K562 (cell line): ENCODE data around the gene XPNPEP1.

Experiments used
- CTCF ChIP-seq, 3 experiments: IDR thresholded peaks in 2 of 3; conservative IDR thresholded peaks in 1 of 3; 2 replicates each; pipeline ENCODE4 v1.5.1; 2011 to 2012; ENCODE audit warnings: low read length in 3 of 3, mild to moderate bottlenecking in 3 of 3, control low read depth in 2 of 3, improper control_type of control experiment in 1 of 3, inconsistent platforms in 1 of 3, low read depth in 1 of 3, mixed read lengths in 1 of 3, moderate library complexity in 1 of 3; ENCODE audit not compliant: insufficient read depth in 2 of 3
- FOSL1 ChIP-seq: fragments of 200-800 bp; sonication (Bioruptor generic); conservative IDR thresholded peaks from 2 replicates; pipeline ENCODE4 v1.6.1; 2016; ENCODE audit warnings: missing genetic modification characterization, missing compliant biosample characterization
- KAT7 ChIP-seq: sonication (generic); formaldehyde crosslinking; IDR thresholded peaks from 2 replicates; pipeline ENCODE4 v1.8.0; 2022; ENCODE audit warnings: missing genetic modification reagents, mild to moderate bottlenecking, borderline replicate concordance
- POLR2H ChIP-seq: IDR thresholded peaks from 2 replicates; pipeline ENCODE4 v1.6.1; 2016; ENCODE audit warnings: missing genetic modification characterization, low read depth, mild to moderate bottlenecking, control low read depth, missing compliant biosample characterization, moderate library complexity

GRCh38 chr10:109926825-109927224 lies 3.5 kb upstream of the XPNPEP1 start:
- no peak for TF ChIP-seq FOSL1
- no peak for TF ChIP-seq CTCF (IDR thresholded peaks at IDR 0.05 in 2 of 3, conservative IDR thresholded peaks at IDR 0.05 in 1 of 3; ENCODE audit: insufficient read depth in 2 of 3, low read depth in 1 of 3, low read length in 3 of 3)
- TF ChIP-seq KAT7 (CRISPR knock-in tag) = no peak
- no peak for TF ChIP-seq POLR2H (tag)
